GM12874 (cell line): ENCODE results near the gene ZNF184.

Source experiments
- CTCF ChIP-seq: IDR thresholded peaks from 2 replicates; pipeline ENCODE4 v1.5.1; 2011; ENCODE audit warnings: low read depth, mild to moderate bottlenecking, control low read depth, low read length, moderate library complexity; ENCODE audit not compliant: insufficient read depth

Gene ZNF184

GRCh38 chr6:27439371-27439770 lies 33.5 kb downstream of the ZNF184 start:
- no peak for TF ChIP-seq CTCF

GRCh38 chr6:27433714-27434113 lies 39.2 kb downstream of the ZNF184 start:
- TF ChIP-seq CTCF = no peak

- TF ChIP-seq CTCF = no peak
Measured at GRCh38 chr6:27428966-27429365, 43.9 kb downstream of the ZNF184 start.

GRCh38 chr6:27428502-27428901 lies 44.4 kb downstream of the ZNF184 start:
- no peak for TF ChIP-seq CTCF

- no peak for TF ChIP-seq CTCF
Measured at GRCh38 chr6:27426045-27426620, 46.8 kb downstream of the ZNF184 start.

- TF ChIP-seq CTCF = no peak
Measured at GRCh38 chr6:27422651-27423332, 50.1 kb downstream of the ZNF184 start.

GRCh38 chr6:27419363-27419762 lies 53.5 kb downstream of the ZNF184 start:
- TF ChIP-seq CTCF = no peak

- no peak for TF ChIP-seq CTCF
Measured at GRCh38 chr6:27415898-27416297, 57.0 kb downstream of the ZNF184 start.
